GM19351 (cell line): ENCODE measurements around the gene ATCAY.
"Not testable (repeated sequence)": the region's sequence is repeated elsewhere in the genome, so short reads cannot be mapped to it uniquely, and the experiment has no call there.

Experiments used
- ATAC-seq: cut with Tn5 transposase; IDR thresholded peaks from one replicate; pipeline ENCODE4 v1.9.1; 2021; ENCODE audit warnings: mild to moderate bottlenecking, moderate library complexity; ENCODE audit not compliant: unreplicated experiment

Gene ATCAY

GRCh38 chr19:3899531-3900294 lies 19.2 kb downstream of the ATCAY start:
- no peak for ATAC-seq

GRCh38 chr19:3902317-3902973 lies 22.0 kb downstream of the ATCAY start:
- ATAC-seq = no peak

GRCh38 chr19:3904233-3904632 lies 23.7 kb downstream of the ATCAY start:
- no peak for ATAC-seq

- no peak for ATAC-seq
Measured at GRCh38 chr19:3907626-3908265, 27.3 kb downstream of the ATCAY start.

- no peak for ATAC-seq
Measured at GRCh38 chr19:3908266-3909054, 28.0 kb downstream of the ATCAY start.

- no peak for ATAC-seq
Measured at GRCh38 chr19:3910105-3910504, 29.6 kb downstream of the ATCAY start.

GRCh38 chr19:3914199-3914598 lies 33.7 kb downstream of the ATCAY start:
- no peak for ATAC-seq

- ATAC-seq = no peak
Measured at GRCh38 chr19:3916033-3916432, 35.5 kb downstream of the ATCAY start.

GRCh38 chr19:3919793-3920192 lies 39.3 kb downstream of the ATCAY start:
- no peak for ATAC-seq

GRCh38 chr19:3923096-3923758 lies 42.7 kb downstream of the ATCAY start:
- ATAC-seq = no peak

- ATAC-seq = no peak
Measured at GRCh38 chr19:3923912-3924311, 43.4 kb downstream of the ATCAY start.

GRCh38 chr19:3931041-3931440 lies 50.6 kb downstream of the ATCAY start:
- ATAC-seq = no peak

- ATAC-seq = no peak
Measured at GRCh38 chr19:3932931-3933810, 52.7 kb downstream of the ATCAY start, which contains the start of gene NMRK2. TSS of gene NMRK2 (plus strand) at chr19:3933069. CDS start at chr19:3933672, 603 bp downstream.

GRCh38 chr19:3936506-3937442 lies 56.3 kb downstream of the ATCAY start:
- ATAC-seq = no peak

GRCh38 chr19:3938300-3938950 lies 57.9 kb downstream of the ATCAY start:
- ATAC-seq = not testable (repeated sequence)

- ATAC-seq = no peak
Measured at GRCh38 chr19:3942790-3943409, 62.4 kb downstream of the ATCAY start.

GRCh38 chr19:3944018-3944721 lies 63.7 kb downstream of the ATCAY start:
- no peak for ATAC-seq
